ENCODE results near the gene ARHGEF37. TPM values are rescaled to one million over a fixed set of nuclear protein-coding genes. Genes with fewer than 3 reads are reported as not detected.

ARHGEF37 gene
- total and polyA plus RNA-seq, 9 of the 15 experiments (the other 6 are each of a cell fraction or from before 2014, with no cell fraction given) = 0.01 to 0.27 (median 0.05) TPM

DNA sequence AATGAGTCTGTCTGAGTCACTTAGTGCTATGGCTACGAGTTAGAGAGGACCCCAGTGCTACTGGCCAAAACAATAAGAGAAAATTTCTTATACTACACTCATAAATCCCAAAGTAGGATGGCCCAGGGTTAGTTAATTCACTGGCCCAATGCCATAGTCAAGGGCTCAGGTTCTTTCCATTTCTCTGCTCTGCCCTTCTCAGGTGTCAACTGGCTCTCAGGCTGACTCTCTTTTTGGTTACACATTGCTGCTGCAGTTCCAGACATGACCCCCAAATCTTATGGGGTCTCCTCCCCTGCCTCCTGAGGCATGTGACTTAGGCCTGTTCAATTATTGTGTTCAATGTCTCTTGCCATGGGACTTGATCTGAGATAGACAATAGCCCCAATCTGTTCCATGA, 70.4 kb downstream of the ARHGEF37 start:
- ChIA-PET POLR2A (interaction anchor here (0.6 to 0.8 kb wide), 3 partner anchors 8 to 339 kb away, joined by 3 to 4 read pairs (median 4); no protein-coding TSS in a partner anchor), CTCF (ENCODE audit: low intra/inter-chr PET ratio) (no interaction called here)
- no peak overlapping the region for H3K27ac ChIP-seq (ENCODE audit: extremely low read depth, low read depth, low read length)
- peak; percentile 15; the same call in 1 of the 3 replicates for ATAC-seq
- WGBS (ENCODE audit: insufficient coverage, low coverage, missing lambda C conversion rate) = 21% methylated on average over 1 of the region's 1 CpG
- H4K20me1 ChIP-seq (replicated peaks; ENCODE audit: control insufficient read depth, insufficient read depth, low read length) = no peaks in the 10 kb centered on the region
- no peaks in the 10 kb centered on the region for H3K79me2 ChIP-seq (ENCODE audit: control insufficient read depth, insufficient read depth, low read length)
- H3K4me3 ChIP-seq = no peak overlapping the region
- TF ChIP-seq, protein P1, sequence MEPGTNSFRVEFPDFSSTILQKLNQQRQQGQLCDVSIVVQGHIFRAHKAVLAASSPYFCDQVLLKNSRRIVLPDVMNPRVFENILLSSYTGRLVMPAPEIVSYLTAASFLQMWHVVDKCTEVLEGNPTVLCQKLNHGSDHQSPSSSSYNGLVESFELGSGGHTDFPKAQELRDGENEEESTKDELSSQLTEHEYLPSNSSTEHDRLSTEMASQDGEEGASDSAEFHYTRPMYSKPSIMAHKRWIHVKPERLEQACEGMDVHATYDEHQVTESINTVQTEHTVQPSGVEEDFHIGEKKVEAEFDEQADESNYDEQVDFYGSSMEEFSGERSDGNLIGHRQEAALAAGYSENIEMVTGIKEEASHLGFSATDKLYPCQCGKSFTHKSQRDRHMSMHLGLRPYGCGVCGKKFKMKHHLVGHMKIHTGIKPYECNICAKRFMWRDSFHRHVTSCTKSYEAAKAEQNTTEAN (CRISPR knock-in tag; IDR thresholded peaks at IDR 0.05) = no peak
- FAIRE-seq = no peak
- in situ Hi-C loops (cut with MboI) (no loop called here), intact Hi-C loops (cut with micrococcal nuclease) (no loop called here)
- H3K9ac ChIP-seq (ENCODE audit: insufficient read depth in 1 of 2, low read depth in 2 of 2, low read length in 2 of 2) = no peak overlapping the region
- peak overlapping the region; percentile 5; the same call in 1 of the 2 replicates for H2AFZ ChIP-seq (ENCODE audit: low read depth, low read length)
- DNase-seq (ENCODE audit: extremely low read depth in 1 of 4, low spot score in 3 of 4) = no peak
- H3K36me3 ChIP-seq (ENCODE audit: control insufficient read depth, insufficient read depth, low read length) = no peaks in the 10 kb centered on the region
- H3K9me3 ChIP-seq (replicated peaks; ENCODE audit: control insufficient read depth, insufficient read depth, low read depth, low read length) = no peaks in the 10 kb centered on the region
- no TSS peak for BruUV-seq (replicated peaks)
- no peaks in the 10 kb centered on the region; a peak in 1 of 5 replicates for H3K27me3 ChIP-seq (ENCODE audit: control insufficient read depth in 2 of 2, insufficient read depth in 2 of 2, low read length in 2 of 2)
- peaks cover 3 to 10% of the 10 kb centered on the region in 2 experiments; a peak in 3 of 5 replicates for H3K4me1 ChIP-seq (replicated peaks in 1 of 2; ENCODE audit: control insufficient read depth in 2 of 2, insufficient read depth in 2 of 2, low read length in 2 of 2)
- no peaks in the 10 kb centered on the region for H3K9me1 ChIP-seq (ENCODE audit: control insufficient read depth, insufficient read depth, low read length)
- no peak overlapping the region for H3K4me2 ChIP-seq (ENCODE audit: insufficient read depth, low read length)

DNA sequence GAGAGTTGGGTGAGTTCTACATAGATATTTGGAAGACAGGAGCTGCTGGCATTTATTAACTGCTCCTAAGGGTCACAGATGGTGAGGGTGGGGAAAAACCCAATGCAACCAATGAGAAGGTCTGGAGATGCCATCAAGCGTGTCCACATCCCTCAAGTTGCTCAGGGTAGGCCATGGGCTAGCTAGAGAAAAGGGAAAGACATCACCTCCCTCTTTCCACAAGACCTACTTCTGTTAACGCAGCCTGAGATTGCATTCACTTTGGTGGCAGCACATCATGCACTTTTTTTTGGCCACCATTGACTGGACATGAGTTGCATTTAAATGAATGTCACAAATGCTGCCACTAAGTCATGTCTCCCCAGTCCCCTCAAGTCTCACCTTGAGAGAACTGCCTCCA, 71.4 kb downstream of the ARHGEF37 start:
- H3K27me3 ChIP-seq (ENCODE audit: control insufficient read depth in 2 of 2, insufficient read depth in 2 of 2, low read length in 2 of 2) = no peaks in the 10 kb centered on the region; a peak in 1 of 5 replicates
- H3K9ac ChIP-seq (ENCODE audit: insufficient read depth in 1 of 2, low read depth in 2 of 2, low read length in 2 of 2) = no peak overlapping the region
- H3K4me1 ChIP-seq (replicated peaks in 1 of 2; ENCODE audit: control insufficient read depth in 2 of 2, insufficient read depth in 2 of 2, low read length in 2 of 2) = peaks cover 0 to 9% of the 10 kb centered on the region in 2 experiments; a peak in 2 of 5 replicates
- H2AFZ ChIP-seq (ENCODE audit: low read depth, low read length) = no peak overlapping the region
- no peak for DNase-seq (ENCODE audit: extremely low read depth in 1 of 4, low spot score in 3 of 4)
- ChIA-PET POLR2A (interaction anchor here (0.6 to 1.0 kb wide), 4 partner anchors 9 to 20 kb away, joined by 3 read pairs; no protein-coding TSS in a partner anchor), CTCF (ENCODE audit: low intra/inter-chr PET ratio) (no interaction called here)
- H3K4me3 ChIP-seq = no peak overlapping the region
- TF ChIP-seq FOXA3 (CRISPR knock-in tag; conservative IDR thresholded peaks at IDR 0.05 in 1 of 2, IDR thresholded peaks at IDR 0.05 in 1 of 2) = no peak
- TF ChIP-seq RBM25 (IDR thresholded peaks at IDR 0.05; ENCODE audit: low read depth, low read length, severe bottlenecking) = peak; percentile 60
- TF ChIP-seq FOXK1 (CRISPR knock-in tag; IDR thresholded peaks at IDR 0.05; ENCODE audit: borderline replicate concordance) = no peak
- ATAC-seq = no peak
- no peaks in the 10 kb centered on the region for H3K9me1 ChIP-seq (ENCODE audit: control insufficient read depth, insufficient read depth, low read length)
- no peak for FAIRE-seq
- H3K27ac ChIP-seq (ENCODE audit: extremely low read depth, low read depth, low read length) = no peak overlapping the region
- H3K79me2 ChIP-seq (ENCODE audit: control insufficient read depth, insufficient read depth, low read length) = no peaks in the 10 kb centered on the region
- no peaks in the 10 kb centered on the region for H3K36me3 ChIP-seq (ENCODE audit: control insufficient read depth, insufficient read depth, low read length)
- 55% methylated on average over 2 of the region's 2 CpGs for WGBS (ENCODE audit: insufficient coverage, low coverage, missing lambda C conversion rate)
- no TSS peak for BruUV-seq (replicated peaks)
- H3K4me2 ChIP-seq (ENCODE audit: insufficient read depth, low read length) = no peak overlapping the region
- H3K9me3 ChIP-seq (replicated peaks; ENCODE audit: control insufficient read depth, insufficient read depth, low read depth, low read length) = no peaks in the 10 kb centered on the region
- no peaks in the 10 kb centered on the region for H4K20me1 ChIP-seq (replicated peaks; ENCODE audit: control insufficient read depth, insufficient read depth, low read length)
- intact Hi-C loops (cut with micrococcal nuclease) (no loop called here), in situ Hi-C loops (cut with MboI) (no loop called here)

All from K562 (cell line).